Smooth muscle cell (in vitro differentiated cells): ENCODE measurements around the gene SAMD13. TPM values are rescaled to one million over a fixed set of nuclear protein-coding genes. Genes with fewer than 3 reads are reported as not detected.

Source experiments
- DNase-seq: peaks from one replicate; lab custom pipeline; 2025; ENCODE audit not compliant: unreplicated experiment; lab: John Stamatoyannopoulos, UW
- H2AFZ ChIP-seq: fragments of 200-600 bp; sonication (generic); 2 replicates; pipeline ENCODE4 v1.6.0; 2016; ENCODE audit warnings: antibody characterized with exemption, low read depth, mild to moderate bottlenecking
- H3F3A ChIP-seq: fragments of 200-600 bp; sonication (generic); 2 replicates; pipeline ENCODE4 v1.6.0; 2017; ENCODE audit warnings: antibody characterized with exemption, low read depth
- H3K27ac ChIP-seq: fragments of 200-600 bp; sonication (generic); 2 replicates; pipeline ENCODE4 v1.5.1; 2016; ENCODE audit warnings: low read depth, mild to moderate bottlenecking
- H3K27me3 ChIP-seq: fragments of 200-600 bp; sonication (generic); 2 replicates; pipeline ENCODE4 v1.6.1; 2016; ENCODE audit warnings: low read depth, mild to moderate bottlenecking
- H3K36me3 ChIP-seq: fragments of 200-600 bp; sonication (generic); 2 replicates; pipeline ENCODE4 v1.5.1; 2016; ENCODE audit warnings: low read depth
- H3K4me1 ChIP-seq: fragments of 200-600 bp; sonication (generic); 2 replicates; pipeline ENCODE4 v1.5.1; 2016; ENCODE audit warnings: low read depth
- H3K4me2 ChIP-seq: fragments of 200-600 bp; sonication (generic); 2 replicates; pipeline ENCODE4 v1.6.0; 2016; ENCODE audit warnings: mild to moderate bottlenecking
- H3K4me3 ChIP-seq: fragments of 200-600 bp; sonication (generic); 2 replicates; pipeline ENCODE4 v1.5.1; 2016; ENCODE audit warnings: mild to moderate bottlenecking
- H3K79me2 ChIP-seq: fragments of 200-600 bp; sonication (generic); 2 replicates; pipeline ENCODE4 v1.6.0; 2016; ENCODE audit warnings: low read depth, mild to moderate bottlenecking
- H3K9ac ChIP-seq: fragments of 200-600 bp; sonication (generic); 2 replicates; pipeline ENCODE4 v1.6.0; 2016; ENCODE audit warnings: low read depth
- H3K9me3 ChIP-seq: fragments of 200-600 bp; sonication (generic); replicated peaks from 2 replicates; pipeline ENCODE4 v1.5.1; 2016; ENCODE audit warnings: low read depth
- H4K20me1 ChIP-seq: fragments of 200-600 bp; sonication (generic); 2 replicates; pipeline ENCODE4 v1.6.0; 2016; ENCODE audit warnings: low read depth
- WGBS: methylation state at CpG from one replicate; pipeline ENCODE4 v1.1.7; 2016; ENCODE audit warnings: low lambda C conversion rate; 5-methylcytosine and 5-hydroxymethylcytosine counted together
- polyA plus RNA-seq: library from polyadenylated mRNA; unstranded; fragments of >200 nt; fragmentation: Nextera tagmentation; extraction: Ambion mirVana; gene quantifications from 2 replicates; pipeline ENCODE4 v1.2.1, GENCODE V29; 2016
- total RNA-seq: library from RNA; depleted of rRNA; stranded (reverse); fragments of >200 nt; gene quantifications from 2 replicates; pipeline ENCODE4 v1.2.3, GENCODE V29; 2014
- TF ChIP-seq, protein P1 (sequence below): fragments of 200-600 bp; sonication (generic); IDR thresholded peaks from 2 replicates; pipeline ENCODE4 v1.5.1; 2017; ENCODE audit warnings: borderline replicate concordance, mild to moderate bottlenecking, antibody characterized with exemption; ENCODE audit not compliant: insufficient read depth, poor library complexity, severe bottlenecking

The SAMD13 gene
- total and polyA plus RNA-seq, 2 experiments from 2014 or later = 0.66 to 2.7 TPM

DNA sequence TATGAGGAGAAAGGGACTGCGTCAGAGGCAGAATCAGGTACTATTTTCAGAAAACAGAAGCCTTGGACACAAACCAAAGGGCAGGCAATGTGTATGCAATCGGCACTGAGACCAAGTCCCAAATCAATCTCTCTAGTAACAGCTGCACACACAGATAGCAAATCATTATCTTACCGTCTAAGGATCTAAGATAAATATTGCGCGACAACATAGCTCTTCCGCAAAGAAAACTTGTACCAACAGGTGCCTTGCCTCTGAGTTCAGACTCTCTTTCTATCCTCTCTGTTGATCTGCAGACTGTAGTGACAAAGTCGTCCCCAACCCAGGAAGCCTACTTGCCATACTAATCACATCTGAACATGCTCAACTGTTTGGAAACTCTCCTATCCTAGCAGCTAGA lies 22.6 kb upstream of the SAMD13 start:
- Histone ChIP-seq H3K27me3 (no peaks in the 10 kb centered on the region), H4K20me1 (no peaks in the 10 kb centered on the region), H3K36me3 (no peaks in the 10 kb centered on the region), H3K79me2 (no peaks in the 10 kb centered on the region), H3K4me2 (no peak overlapping the region), H2AFZ (no peak overlapping the region), H3K4me1 (no peaks in the 10 kb centered on the region), H3K27ac (no peak overlapping the region), H3K9ac (no peak overlapping the region), H3K4me3 (no peak overlapping the region), H3F3A (no peaks in the 10 kb centered on the region), H3K9me3 (no peaks in the 10 kb centered on the region)
- 71% methylated on average over 7 of the region's 7 CpGs for WGBS
- TF ChIP-seq, protein P1, sequence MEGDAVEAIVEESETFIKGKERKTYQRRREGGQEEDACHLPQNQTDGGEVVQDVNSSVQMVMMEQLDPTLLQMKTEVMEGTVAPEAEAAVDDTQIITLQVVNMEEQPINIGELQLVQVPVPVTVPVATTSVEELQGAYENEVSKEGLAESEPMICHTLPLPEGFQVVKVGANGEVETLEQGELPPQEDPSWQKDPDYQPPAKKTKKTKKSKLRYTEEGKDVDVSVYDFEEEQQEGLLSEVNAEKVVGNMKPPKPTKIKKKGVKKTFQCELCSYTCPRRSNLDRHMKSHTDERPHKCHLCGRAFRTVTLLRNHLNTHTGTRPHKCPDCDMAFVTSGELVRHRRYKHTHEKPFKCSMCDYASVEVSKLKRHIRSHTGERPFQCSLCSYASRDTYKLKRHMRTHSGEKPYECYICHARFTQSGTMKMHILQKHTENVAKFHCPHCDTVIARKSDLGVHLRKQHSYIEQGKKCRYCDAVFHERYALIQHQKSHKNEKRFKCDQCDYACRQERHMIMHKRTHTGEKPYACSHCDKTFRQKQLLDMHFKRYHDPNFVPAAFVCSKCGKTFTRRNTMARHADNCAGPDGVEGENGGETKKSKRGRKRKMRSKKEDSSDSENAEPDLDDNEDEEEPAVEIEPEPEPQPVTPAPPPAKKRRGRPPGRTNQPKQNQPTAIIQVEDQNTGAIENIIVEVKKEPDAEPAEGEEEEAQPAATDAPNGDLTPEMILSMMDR = no peak
- no peak for DNase-seq

DNA sequence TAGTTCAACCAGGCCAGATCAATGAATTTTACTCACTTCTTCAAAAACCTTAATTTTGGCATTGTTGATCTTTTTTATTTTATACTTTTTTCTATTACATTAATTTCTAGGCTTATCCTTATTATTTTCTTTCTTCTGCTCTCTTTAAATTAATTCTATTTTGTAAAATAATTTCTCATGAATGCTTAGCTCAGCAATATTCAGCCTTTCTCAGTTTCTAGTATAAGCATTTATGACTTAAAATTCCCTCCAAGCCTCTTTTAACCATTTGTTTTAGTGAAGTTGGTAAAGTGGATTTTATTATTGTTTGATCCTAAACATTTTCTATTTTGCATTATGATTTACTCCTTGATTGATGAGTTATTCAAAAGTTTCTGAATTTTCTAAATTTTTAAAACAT lies 20.6 kb upstream of the SAMD13 start:
- Histone ChIP-seq H3K27ac (no peak overlapping the region), H3K9ac (no peak overlapping the region), H3K4me2 (no peak overlapping the region), H3K79me2 (no peaks in the 10 kb centered on the region), H3K27me3 (no peaks in the 10 kb centered on the region), H3K36me3 (no peaks in the 10 kb centered on the region), H3F3A (no peaks in the 10 kb centered on the region), H2AFZ (no peak overlapping the region), H3K4me3 (no peak overlapping the region), H4K20me1 (no peaks in the 10 kb centered on the region), H3K9me3 (no peaks in the 10 kb centered on the region), H3K4me1 (no peaks in the 10 kb centered on the region)
- DNase-seq = no peak
- TF ChIP-seq, protein P1 = no peak

DNA sequence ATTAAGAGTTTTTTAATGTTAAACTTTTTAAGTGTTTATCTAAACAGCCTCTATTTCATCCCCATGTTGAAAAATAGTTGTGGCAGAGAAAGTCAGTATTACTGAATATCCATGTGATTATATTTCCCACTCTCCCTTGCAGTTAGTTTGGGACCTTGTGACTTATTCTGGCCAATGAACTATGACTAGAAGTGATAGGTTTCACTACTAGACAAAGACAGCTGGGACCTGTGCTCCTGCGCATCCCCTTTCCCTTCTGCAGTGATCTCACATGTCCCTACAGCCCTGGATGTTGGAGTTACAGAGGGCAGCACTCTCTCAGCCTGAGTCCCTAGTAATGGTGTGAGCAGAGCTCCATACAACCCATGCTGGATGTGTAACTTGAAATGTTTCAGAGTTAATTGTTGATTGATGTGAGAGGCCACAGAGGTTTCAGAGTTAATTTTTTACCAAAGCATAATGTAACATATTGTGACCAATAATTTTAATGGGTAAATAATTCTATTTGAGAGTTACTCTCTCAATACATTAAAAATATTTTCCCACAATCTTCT lies 18.7 kb upstream of the SAMD13 start:
- Histone ChIP-seq H3K27me3 (no peaks in the 10 kb centered on the region), H3K9me3 (peaks cover 5% of the 10 kb centered on the region), H3K4me3 (no peak overlapping the region), H3K27ac (no peak overlapping the region), H3F3A (no peaks in the 10 kb centered on the region), H2AFZ (no peak overlapping the region), H4K20me1 (no peaks in the 10 kb centered on the region), H3K79me2 (no peaks in the 10 kb centered on the region), H3K9ac (no peak overlapping the region), H3K36me3 (peaks cover under 1% of the 10 kb centered on the region), H3K4me2 (no peak overlapping the region), H3K4me1 (no peaks in the 10 kb centered on the region)
- 100% methylated on average over 1 of the region's 1 CpG for WGBS
- DNase-seq = no peak
- TF ChIP-seq, protein P1 = no peak

DNA sequence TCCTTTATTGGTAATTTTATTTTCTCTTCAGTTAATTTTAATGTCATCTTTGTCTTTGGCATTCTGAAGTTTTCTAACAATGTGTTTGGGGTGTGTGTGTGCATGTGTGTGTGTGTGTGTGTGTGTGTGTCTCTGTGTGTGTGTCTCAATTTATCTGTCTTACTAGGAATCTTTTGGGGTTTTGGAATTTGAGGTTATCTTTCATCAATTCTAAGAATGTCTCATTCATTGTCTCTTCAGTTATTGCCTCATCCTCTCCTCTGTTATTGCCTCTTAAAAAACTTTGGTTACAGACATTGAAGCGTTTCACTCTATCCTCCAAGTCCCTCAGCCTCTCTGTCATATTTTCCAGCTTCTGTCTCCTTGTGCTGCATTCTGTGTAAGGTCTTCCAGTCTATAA lies 18.1 kb upstream of the SAMD13 start:
- TF ChIP-seq, protein P1 = no peak
- 33% methylated on average over 1 of the region's 1 CpG for WGBS
- no peaks in the 10 kb centered on the region for H3K27me3 ChIP-seq
- no peak overlapping the region for H3K9ac ChIP-seq
- H3K4me2 ChIP-seq = no peak overlapping the region
- H3K4me1 ChIP-seq = no peaks in the 10 kb centered on the region
- no peaks in the 10 kb centered on the region for H3K79me2 ChIP-seq
- H3K36me3 ChIP-seq = peaks cover 2% of the 10 kb centered on the region
- no peak for DNase-seq
- no peaks in the 10 kb centered on the region for H3F3A ChIP-seq
- no peak overlapping the region for H3K4me3 ChIP-seq
- H3K9me3 ChIP-seq = peaks cover 5% of the 10 kb centered on the region
- H2AFZ ChIP-seq = no peak overlapping the region
- H3K27ac ChIP-seq = no peak overlapping the region
- no peaks in the 10 kb centered on the region for H4K20me1 ChIP-seq
